Endothelial cell of umbilical vein (primary cell): ENCODE measurements around the gene ALDH1A2. TPM values are rescaled to one million over a fixed set of nuclear protein-coding genes. Genes with fewer than 3 reads are reported as not detected.

ENCODE experiments used
- BruUV-seq: library from RNA; stranded (reverse); fragments of 400-500 nt; replicated peaks from 2 replicates; lab custom pipeline; 2021; lab: Mats Ljungman, UMichigan
- CTCF ChIA-PET: fragments of 300-600, 350-600 bp; sonication (Branson Sonifier 250); formaldehyde crosslinking; loops from one replicate; lab custom pipeline; 2021; ENCODE audit warnings: antibody characterized with exemption, inconsistent platforms; lab: Charles Lee
- POLR2A ChIA-PET: fragments of 300-600, 350-600 bp; sonication (Branson Sonifier 250); formaldehyde crosslinking; loops from one replicate; lab custom pipeline; 2021; ENCODE audit warnings: antibody characterized with exemption, inconsistent platforms; lab: Charles Lee
- DNase-seq: peaks from one replicate; pipeline ENCODE4 v3.0.0-alpha.2; 2011; ENCODE audit warnings: low read depth, low spot score
- FAIRE-seq: peaks from 2 replicates; lab custom pipeline; 2011; peaks lifted over from hg19 to GRCh38; lab: Jason Lieb, UNC
- H2AFZ ChIP-seq: 2 replicates; pipeline ENCODE4 v1.6.0; 2012; ENCODE audit warnings: low read depth, low read length, control low read depth, inconsistent platforms
- H3K27ac ChIP-seq: 2 replicates; pipeline ENCODE4 v1.5.1; 2011; ENCODE audit warnings: low read depth, mild to moderate bottlenecking, control low read depth, low read length, moderate library complexity; ENCODE audit not compliant: insufficient read depth
- H3K27me3 ChIP-seq, 2 experiments: 2 replicates each; pipeline versions ENCODE4 v1.6.0 to v1.6.1; 2011; ENCODE audit warnings: low read length in 2 of 2, mixed read lengths in 1 of 2; ENCODE audit not compliant: control insufficient read depth in 2 of 2, insufficient read depth in 2 of 2
- H3K36me3 ChIP-seq, 2 experiments: 2 replicates in 1 of 2; 3 replicates in 1 of 2; pipeline ENCODE4 v1.5.1; 2011; ENCODE audit warnings: low read length in 2 of 2, mild to moderate bottlenecking in 1 of 2, moderate library complexity in 1 of 2; ENCODE audit not compliant: control insufficient read depth in 2 of 2, insufficient read depth in 2 of 2; ENCODE audit errors: extremely low read depth in 1 of 2
- H3K4me1 ChIP-seq: 3 replicates; pipeline ENCODE4 v1.5.1; 2011; ENCODE audit warnings: mild to moderate bottlenecking, low read length; ENCODE audit not compliant: control insufficient read depth, insufficient read depth; ENCODE audit errors: extremely low read depth
- H3K4me2 ChIP-seq: 2 replicates; pipeline ENCODE4 v1.6.1; 2011; ENCODE audit warnings: low read length, control low read depth, mixed read lengths; ENCODE audit not compliant: insufficient read depth
- H3K4me3 ChIP-seq, 3 experiments: fragments of 200-600 bp in 1 of 3; sonication (generic), shearing (Covaris generic) in 1 of 3; replicated peaks in 1 of 3; 2 replicates each; pipeline ENCODE4 v1.5.1; 2011 to 2016; ENCODE audit warnings: control low read depth in 3 of 3, low read length in 3 of 3, mild to moderate bottlenecking in 2 of 3, inconsistent platforms in 1 of 3, low read depth in 1 of 3, moderate library complexity in 1 of 3; ENCODE audit not compliant: insufficient read depth in 1 of 3
- H3K79me2 ChIP-seq: 2 replicates; pipeline ENCODE4 v1.6.0; 2012; ENCODE audit warnings: low read length, inconsistent platforms; ENCODE audit not compliant: control insufficient read depth, insufficient read depth
- H3K9ac ChIP-seq: replicated peaks from 2 replicates; pipeline ENCODE3; 2011; ENCODE audit warnings: low read length, control low read depth; ENCODE audit not compliant: insufficient read depth; ENCODE audit errors: extremely low read depth
- H3K9me1 ChIP-seq: replicated peaks from 3 replicates; pipeline ENCODE4 v1.6.0; 2011; ENCODE audit warnings: mild to moderate bottlenecking, low read length; ENCODE audit not compliant: control insufficient read depth, insufficient read depth; ENCODE audit errors: extremely low read depth
- H3K9me3 ChIP-seq: replicated peaks from 2 replicates; pipeline ENCODE4 v1.5.1; 2012; ENCODE audit warnings: low read length, inconsistent platforms; ENCODE audit not compliant: control insufficient read depth, insufficient read depth
- H4K20me1 ChIP-seq: replicated peaks from 2 replicates; pipeline ENCODE3; 2011; ENCODE audit warnings: mild to moderate bottlenecking, low read length; ENCODE audit not compliant: control insufficient read depth, insufficient read depth; ENCODE audit errors: extremely low read depth
- CTCF ChIP-seq, 2 donors: IDR thresholded peaks; 1 replicate in 1 of 2; 2 replicates in 1 of 2; pipeline ENCODE4 v1.5.1; 2011; ENCODE audit warnings: low read length in 2 of 2, mild to moderate bottlenecking in 2 of 2, moderate library complexity in 2 of 2, control low read depth in 1 of 2, inconsistent platforms in 1 of 2, low read depth in 1 of 2; ENCODE audit not compliant: insufficient read depth in 1 of 2; ENCODE audit errors: extremely low read depth in 1 of 2
- EZH2 ChIP-seq: IDR thresholded peaks from 2 replicates; pipeline ENCODE4 v1.6.1; 2012; ENCODE audit warnings: borderline replicate concordance, low read depth, mild to moderate bottlenecking, moderate library complexity, low read length, inconsistent platforms; ENCODE audit not compliant: severe bottlenecking
- FOS ChIP-seq: IDR thresholded peaks from 2 replicates; pipeline ENCODE4 v1.6.1; 2011; ENCODE audit warnings: mild to moderate bottlenecking, low read length, moderate library complexity, borderline replicate concordance; ENCODE audit not compliant: insufficient read depth
- GATA2 ChIP-seq: IDR thresholded peaks from 2 replicates; pipeline ENCODE4 v1.7.0; 2011; ENCODE audit warnings: low read depth, mild to moderate bottlenecking, moderate library complexity, mixed read lengths, low read length; ENCODE audit not compliant: insufficient read length, insufficient read depth
- JUN ChIP-seq: IDR thresholded peaks from 2 replicates; pipeline ENCODE4 v1.6.1; 2011; ENCODE audit warnings: borderline replicate concordance, low read depth; ENCODE audit not compliant: insufficient read length, insufficient read depth
- MYC ChIP-seq: IDR thresholded peaks from one replicate; pipeline ENCODE4 v1.6.1; 2011; ENCODE audit warnings: mild to moderate bottlenecking, low read depth, low read length
- POLR2A ChIP-seq: IDR thresholded peaks from 2 replicates; pipeline ENCODE4 v1.6.1; 2012; ENCODE audit warnings: low read depth, mild to moderate bottlenecking, control low read depth, low read length
- POLR2AphosphoS5 ChIP-seq: IDR thresholded peaks from 2 replicates; pipeline ENCODE4 v1.6.1; 2012; ENCODE audit warnings: low read depth, mild to moderate bottlenecking, control low read depth, low read length, moderate library complexity; ENCODE audit not compliant: insufficient read depth
- dilution Hi-C: fragments of 300-500 bp; cut with MboI; formaldehyde crosslinking; loops from one replicate; pipeline ENCODE4 v1.15.0; 2019; ENCODE audit warnings: low sequenced_read_pairs; ENCODE audit not compliant: extremely low pct_ligation_motif_present
- intact Hi-C: fragments of 100-400 bp; cut with micrococcal nuclease; formaldehyde crosslinking; loops from one replicate; pipeline ENCODE4 v1.10.0; 2022
- polyA plus RNA-seq, 4 experiments: library from polyadenylated mRNA; depleted of rRNA in 3 of 4; stranded (reverse) in 3 of 4; unstranded in 1 of 4; fragments of >200 nt; gene quantifications; 2 replicates each; pipeline versions ENCODE4 v1.2.1 to v1.2.3, GENCODE V29; 2011 to 2012; ENCODE audit warnings: missing spikeins in 1 of 4
- total RNA-seq: library from RNA; stranded (reverse); gene quantifications from 2 replicates; pipeline ENCODE4 v1.2.3, GENCODE V29; 2021
- TF ChIP-seq, protein P1 (sequence below): IDR thresholded peaks from 2 replicates; pipeline ENCODE4 v1.6.1; 2011; ENCODE audit not compliant: insufficient read depth, insufficient read length

The ALDH1A2 gene
- total and polyA plus RNA-seq, 2 donors (not counting 3 experiments of a cell fraction or from before 2014, with no cell fraction given) = 16.3 to 34.9 TPM

DNA sequence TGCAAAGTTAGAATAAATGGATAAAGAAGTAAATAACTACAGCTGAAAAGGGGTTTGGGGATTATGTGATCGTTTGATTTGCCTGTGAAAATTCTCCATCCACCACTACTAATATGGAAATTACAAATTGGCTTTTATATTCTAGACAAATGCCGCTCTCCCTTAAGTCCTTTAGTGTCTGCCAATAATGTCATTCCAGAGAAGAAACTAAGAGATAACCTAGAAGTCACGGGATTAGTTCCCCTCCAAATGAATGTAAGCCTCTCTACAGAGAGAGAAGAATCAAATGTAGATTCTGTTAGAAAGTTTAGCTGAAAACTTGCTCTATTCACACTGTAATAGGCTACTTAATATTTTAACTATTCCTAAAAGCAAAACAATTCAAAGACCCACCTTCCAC, 92.0 kb downstream of the ALDH1A2 start:
- no peak overlapping the region for H3K4me3 ChIP-seq
- dilution Hi-C loops (no loop called here), intact Hi-C loops (no loop called here)
- no peak for DNase-seq
- no peak overlapping the region for H2AFZ ChIP-seq
- no peak overlapping the region for H3K27ac ChIP-seq
- TF ChIP-seq POLR2A = no peak
- TF ChIP-seq POLR2AphosphoS5 = no peak
- TF ChIP-seq EZH2 = no peak
- no peak for TF ChIP-seq CTCF (IDR thresholded peaks at IDR 0.05; ENCODE audit: extremely low read depth in 1 of 2, insufficient read depth in 1 of 2, low read depth in 1 of 2, low read length in 2 of 2)
- TF ChIP-seq, protein P1, sequence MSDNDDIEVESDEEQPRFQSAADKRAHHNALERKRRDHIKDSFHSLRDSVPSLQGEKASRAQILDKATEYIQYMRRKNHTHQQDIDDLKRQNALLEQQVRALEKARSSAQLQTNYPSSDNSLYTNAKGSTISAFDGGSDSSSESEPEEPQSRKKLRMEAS = no peak
- no peak for TF ChIP-seq FOS
- TF ChIP-seq JUN = no peak
- TF ChIP-seq MYC = no peak
- TF ChIP-seq GATA2 = no peak
- no peaks in the 10 kb centered on the region for H3K9me3 ChIP-seq
- no peaks in the 10 kb centered on the region for H4K20me1 ChIP-seq
- no peak overlapping the region for H3K9ac ChIP-seq
- no peaks in the 10 kb centered on the region for H3K27me3 ChIP-seq
- ChIA-PET POLR2A (no interaction called here), CTCF (interaction anchor here (0.6 to 2.9 kb wide), 9 partner anchors 13 to 241 kb away, joined by 3 to 20 read pairs (median 4); partner anchors contain the start of gene ALDH1A2)
- H3K79me2 ChIP-seq = no peaks in the 10 kb centered on the region
- H3K4me2 ChIP-seq = no peak overlapping the region
- no peaks in the 10 kb centered on the region for H3K36me3 ChIP-seq
- no peak for FAIRE-seq
- no peaks in the 10 kb centered on the region for H3K4me1 ChIP-seq
- H3K9me1 ChIP-seq = no peaks in the 10 kb centered on the region
- no TSS peak for BruUV-seq
